HepG2 (cell line): ENCODE data around the gene BHLHE23.

Experiments
- CTCF ChIP-seq: sonication (generic); formaldehyde crosslinking; IDR thresholded peaks from 2 replicates; pipeline ENCODE4 v1.5.0; 2020; ENCODE audit warnings: mild to moderate bottlenecking, missing genetic modification reagents, moderate library complexity
- EZH2 ChIP-seq: conservative IDR thresholded peaks from 2 replicates; pipeline ENCODE4 v1.6.1; 2012; ENCODE audit warnings: mild to moderate bottlenecking, low read depth, low read length, moderate library complexity
- JUN ChIP-seq: sonication (generic); formaldehyde crosslinking; IDR thresholded peaks from 2 replicates; pipeline ENCODE4 v1.4.0; 2020; ENCODE audit warnings: mild to moderate bottlenecking, missing genetic modification reagents
- POLR2A ChIP-seq, 2 experiments: IDR thresholded peaks; 2 replicates each; pipeline ENCODE4 v1.6.1; 2011; ENCODE audit warnings: low read depth in 2 of 2, low read length in 2 of 2, mild to moderate bottlenecking in 1 of 2, moderate library complexity in 1 of 2; ENCODE audit not compliant: insufficient read depth in 1 of 2
- POLR2AphosphoS5 ChIP-seq: IDR thresholded peaks from 2 replicates; pipeline ENCODE4 v1.6.1; 2012; ENCODE audit warnings: low read depth, low read length
- RAD51 ChIP-seq: fragments of 450-650 bp; IDR thresholded peaks from 2 replicates; pipeline ENCODE4 v1.6.1; 2016; ENCODE audit warnings: borderline replicate concordance
- SMAD3 ChIP-seq: sonication (generic); formaldehyde crosslinking; IDR thresholded peaks from 2 replicates; pipeline ENCODE4 v1.4.0; 2020; ENCODE audit warnings: missing genetic modification reagents
- TFAP4 ChIP-seq: sonication (generic); IDR thresholded peaks from 2 replicates; pipeline ENCODE4 v1.6.1; 2016; ENCODE audit warnings: low read depth, borderline replicate concordance
- ZNF501 ChIP-seq: sonication (generic); formaldehyde crosslinking; IDR thresholded peaks from 2 replicates; pipeline ENCODE4 v1.5.1; 2020; ENCODE audit warnings: mild to moderate bottlenecking, moderate library complexity, missing genetic modification reagents

DNA sequence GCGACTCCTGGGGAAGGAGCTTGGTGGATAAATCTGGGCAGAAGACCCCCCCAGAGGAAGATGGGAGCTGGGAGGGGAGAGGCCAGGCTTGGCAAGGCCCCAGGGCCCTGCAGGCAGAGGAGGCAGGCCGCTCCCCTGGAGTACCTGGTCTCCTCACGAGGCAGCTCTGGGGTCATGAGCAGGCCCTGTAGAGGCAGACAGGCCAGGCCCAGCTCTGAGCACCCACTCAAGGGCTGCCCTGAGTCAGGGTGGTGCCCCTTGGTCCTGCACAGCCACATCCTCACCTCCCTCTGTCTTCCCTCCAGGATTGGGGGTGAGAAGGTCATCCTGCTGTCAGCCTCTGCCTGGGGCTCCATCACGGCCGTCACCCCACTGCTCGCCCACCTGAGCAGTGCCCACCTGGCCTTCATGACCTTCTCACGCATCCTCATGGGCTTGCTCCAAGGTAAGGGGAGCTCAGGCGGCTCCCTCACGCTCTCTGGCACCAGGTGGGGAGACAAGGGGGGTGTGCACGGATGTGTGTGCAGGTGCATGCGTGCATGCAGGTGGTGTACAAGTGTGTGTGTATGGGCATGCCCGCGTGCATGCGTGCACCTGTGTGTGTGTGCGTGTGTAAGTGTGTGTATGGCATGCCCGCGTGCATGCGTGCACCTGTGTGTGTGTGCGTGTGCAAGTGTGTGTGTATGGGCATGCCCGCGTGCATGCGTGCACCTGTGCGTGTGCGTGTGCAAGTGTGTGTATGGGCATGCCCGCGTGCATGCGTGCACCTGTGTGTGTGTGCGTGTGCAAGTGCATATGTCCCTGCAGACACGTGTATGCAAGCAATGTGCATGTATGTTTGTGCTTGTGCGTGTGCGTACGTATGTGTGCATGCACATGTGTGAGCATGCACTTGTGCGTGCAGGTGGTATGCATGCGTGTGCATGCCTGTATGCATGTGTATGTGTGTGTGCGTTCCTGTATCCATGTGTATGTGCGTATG lies 49.3 kb downstream of the BHLHE23 start:
- no peak; a peak in 1 of 4 replicates for TF ChIP-seq POLR2A (IDR thresholded peaks at IDR 0.05; ENCODE audit: insufficient read depth in 1 of 2, low read depth in 2 of 2, low read length in 2 of 2)
- TF ChIP-seq ZNF501 (CRISPR knock-in tag) = no peak
- no peak for TF ChIP-seq EZH2
- no peak for TF ChIP-seq TFAP4
- TF ChIP-seq CTCF (CRISPR knock-in tag) = no peak
- no peak for TF ChIP-seq JUN (CRISPR knock-in tag)
- TF ChIP-seq SMAD3 (CRISPR knock-in tag) = no peak
- no peak for TF ChIP-seq RAD51
- TF ChIP-seq POLR2AphosphoS5 = no peak; the same call in none of the 2 replicates
